ENCODE results near the gene MYO5C.

The MYO5C gene

DNA sequence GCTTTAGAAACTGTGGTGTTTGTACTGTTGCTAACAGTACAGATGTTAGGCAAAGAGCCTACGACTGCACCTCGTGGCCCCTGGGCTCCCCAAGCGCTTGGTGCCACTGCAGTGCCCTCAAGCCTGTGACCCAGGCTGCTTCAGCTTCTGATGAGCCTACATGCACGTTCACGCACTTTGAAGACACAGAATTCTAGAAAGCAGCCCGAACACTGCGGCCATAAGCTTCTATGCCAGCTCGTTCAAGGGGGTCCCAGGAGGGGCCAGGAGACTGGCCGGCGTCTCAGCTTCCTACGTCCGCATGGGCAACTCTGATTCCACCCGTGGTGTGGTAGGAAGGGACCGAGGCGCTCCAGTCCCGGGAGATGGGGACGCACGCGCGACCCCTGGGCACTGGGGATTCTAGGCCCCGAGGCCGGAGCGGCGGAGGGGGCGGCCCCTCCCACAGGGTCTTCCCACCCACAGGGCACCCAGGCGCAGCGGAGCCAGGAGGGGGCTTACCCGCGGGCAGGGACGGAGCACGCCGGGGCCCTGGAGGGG, 653 bp downstream of the MYO5C start:
- peak overlapping the region; percentile 69 for H3K4me2 ChIP-seq (ENCODE audit: low read length)
- no peaks in the 10 kb centered on the region for H3K36me3 ChIP-seq (replicated peaks; ENCODE audit: low read depth, low read length)
- peaks cover 4% of the 10 kb centered on the region; the same call in 1 of the 2 replicates for H3K27me3 ChIP-seq (ENCODE audit: low read depth, low read length)
- H4K20me1 ChIP-seq (ENCODE audit: insufficient read depth, low read length): no peaks in the 10 kb centered on the region
- H3K27ac ChIP-seq (ENCODE audit: low read length): no peak overlapping the region
- H3K4me3 ChIP-seq (ENCODE audit: low read length): peak overlapping the region; percentile 75
- H3K9ac ChIP-seq (ENCODE audit: low read length): peak overlapping the region; percentile 28; the same call in 1 of the 2 replicates
- H3K79me2 ChIP-seq (ENCODE audit: low read length): no peaks in the 10 kb centered on the region
- H3K9me3 ChIP-seq (ENCODE audit: insufficient read depth, low read length): no peaks in the 10 kb centered on the region
- TF ChIP-seq, protein P1, sequence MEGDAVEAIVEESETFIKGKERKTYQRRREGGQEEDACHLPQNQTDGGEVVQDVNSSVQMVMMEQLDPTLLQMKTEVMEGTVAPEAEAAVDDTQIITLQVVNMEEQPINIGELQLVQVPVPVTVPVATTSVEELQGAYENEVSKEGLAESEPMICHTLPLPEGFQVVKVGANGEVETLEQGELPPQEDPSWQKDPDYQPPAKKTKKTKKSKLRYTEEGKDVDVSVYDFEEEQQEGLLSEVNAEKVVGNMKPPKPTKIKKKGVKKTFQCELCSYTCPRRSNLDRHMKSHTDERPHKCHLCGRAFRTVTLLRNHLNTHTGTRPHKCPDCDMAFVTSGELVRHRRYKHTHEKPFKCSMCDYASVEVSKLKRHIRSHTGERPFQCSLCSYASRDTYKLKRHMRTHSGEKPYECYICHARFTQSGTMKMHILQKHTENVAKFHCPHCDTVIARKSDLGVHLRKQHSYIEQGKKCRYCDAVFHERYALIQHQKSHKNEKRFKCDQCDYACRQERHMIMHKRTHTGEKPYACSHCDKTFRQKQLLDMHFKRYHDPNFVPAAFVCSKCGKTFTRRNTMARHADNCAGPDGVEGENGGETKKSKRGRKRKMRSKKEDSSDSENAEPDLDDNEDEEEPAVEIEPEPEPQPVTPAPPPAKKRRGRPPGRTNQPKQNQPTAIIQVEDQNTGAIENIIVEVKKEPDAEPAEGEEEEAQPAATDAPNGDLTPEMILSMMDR (IDR thresholded peaks at IDR 0.05; ENCODE audit: low read depth, low read length): no peak
- no peak for TF ChIP-seq EZH2phosphoT487 (IDR thresholded peaks at IDR 0.05; ENCODE audit: low read depth)
- no peak overlapping the region for H2AFZ ChIP-seq (ENCODE audit: low read depth, low read length)
- peaks cover 42% of the 10 kb centered on the region for H3K4me1 ChIP-seq (ENCODE audit: low read length)

DNA sequence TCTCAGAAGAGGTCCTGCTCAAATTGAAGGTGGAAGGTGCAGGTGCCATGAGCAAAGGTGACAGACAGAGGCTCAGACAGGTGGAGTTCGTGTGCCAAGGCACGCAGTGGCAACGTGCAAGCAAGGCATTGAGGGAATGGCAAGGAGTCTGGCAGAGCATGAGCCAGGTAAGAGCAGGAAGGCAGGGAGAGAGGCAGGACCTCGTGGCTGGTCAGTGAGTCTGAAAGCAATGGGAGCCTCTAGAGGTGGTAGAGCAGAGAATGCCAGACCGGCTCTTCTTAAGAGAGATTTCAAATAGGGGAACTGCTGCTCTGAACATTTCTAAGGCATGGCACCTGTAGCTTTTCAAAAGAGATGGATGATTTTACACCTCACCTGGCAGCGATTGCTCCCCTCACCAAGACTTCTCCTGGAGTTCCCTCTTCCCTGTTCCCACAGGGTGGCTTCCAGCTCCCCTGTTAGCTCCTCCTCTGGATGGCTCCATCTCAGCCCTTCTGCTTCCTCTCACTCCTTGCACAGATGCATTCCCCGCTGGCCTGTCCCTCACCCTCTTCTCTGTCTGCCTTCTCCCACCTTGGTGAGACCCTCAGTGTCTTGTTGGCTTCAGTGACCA, 2.7 kb downstream of the MYO5C start:
- Histone ChIP-seq H3K9me3 (ENCODE audit: insufficient read depth, low read length) (no peaks in the 10 kb centered on the region), H3K9ac (ENCODE audit: low read length) (no peak overlapping the region; the same call in 1 of the 2 replicates), H3K4me1 (ENCODE audit: low read length) (peaks cover 52% of the 10 kb centered on the region), H3K79me2 (ENCODE audit: low read length) (no peaks in the 10 kb centered on the region), H2AFZ (ENCODE audit: low read depth, low read length) (no peak overlapping the region), H3K27me3 (ENCODE audit: low read depth, low read length) (peaks cover 4% of the 10 kb centered on the region; the same call in 1 of the 2 replicates), H3K4me2 (ENCODE audit: low read length) (peak overlapping the region; percentile 19; the same call in 1 of the 2 replicates), H4K20me1 (ENCODE audit: insufficient read depth, low read length) (no peaks in the 10 kb centered on the region), H3K4me3 (ENCODE audit: low read length) (no peak overlapping the region), H3K27ac (ENCODE audit: low read length) (no peak overlapping the region), H3K36me3 (replicated peaks; ENCODE audit: low read depth, low read length) (no peaks in the 10 kb centered on the region)
- TF ChIP-seq, protein P1 (IDR thresholded peaks at IDR 0.05; ENCODE audit: low read depth, low read length): peak; percentile 34
- TF ChIP-seq EZH2phosphoT487 (IDR thresholded peaks at IDR 0.05; ENCODE audit: low read depth): no peak

DNA sequence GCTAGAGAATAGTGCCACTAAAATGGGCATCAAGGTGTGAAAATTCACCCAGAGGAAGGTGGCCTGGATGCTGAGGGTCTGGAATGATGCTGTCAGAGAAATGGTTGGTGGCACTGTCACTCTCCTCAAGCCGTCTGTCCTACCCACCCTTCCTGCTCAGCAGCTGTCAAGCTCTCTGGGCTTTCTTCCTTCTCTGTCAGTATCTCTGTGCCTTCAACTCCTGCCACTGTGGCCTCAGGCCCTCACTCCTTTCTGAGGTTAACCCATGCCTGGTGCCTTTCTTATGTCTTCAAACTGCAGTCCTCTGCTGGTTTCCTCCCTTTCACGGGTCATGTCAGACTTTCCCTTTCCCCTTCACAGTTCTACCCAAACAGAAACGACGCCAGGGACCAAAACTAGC, 4.4 kb downstream of the MYO5C start:
- H3K9ac ChIP-seq (ENCODE audit: low read length): peak overlapping the region; percentile 52
- H3K4me1 ChIP-seq (ENCODE audit: low read length): peaks cover 52% of the 10 kb centered on the region
- H3K36me3 ChIP-seq (replicated peaks; ENCODE audit: low read depth, low read length): no peaks in the 10 kb centered on the region
- H3K9me3 ChIP-seq (ENCODE audit: insufficient read depth, low read length): no peaks in the 10 kb centered on the region
- H3K27me3 ChIP-seq (ENCODE audit: low read depth, low read length): peaks cover 4% of the 10 kb centered on the region; the same call in 1 of the 2 replicates
- H3K4me3 ChIP-seq (ENCODE audit: low read length): peak overlapping the region; percentile 4; the same call in 1 of the 2 replicates
- peak overlapping the region; percentile 54 for H3K4me2 ChIP-seq (ENCODE audit: low read length)
- no peaks in the 10 kb centered on the region for H4K20me1 ChIP-seq (ENCODE audit: insufficient read depth, low read length)
- TF ChIP-seq EZH2phosphoT487 (IDR thresholded peaks at IDR 0.05; ENCODE audit: low read depth): no peak
- TF ChIP-seq, protein P1 (IDR thresholded peaks at IDR 0.05; ENCODE audit: low read depth, low read length): no peak
- peak overlapping the region; percentile 58 for H2AFZ ChIP-seq (ENCODE audit: low read depth, low read length)
- H3K27ac ChIP-seq (ENCODE audit: low read length): peak overlapping the region; percentile 88
- no peaks in the 10 kb centered on the region for H3K79me2 ChIP-seq (ENCODE audit: low read length)

DNA sequence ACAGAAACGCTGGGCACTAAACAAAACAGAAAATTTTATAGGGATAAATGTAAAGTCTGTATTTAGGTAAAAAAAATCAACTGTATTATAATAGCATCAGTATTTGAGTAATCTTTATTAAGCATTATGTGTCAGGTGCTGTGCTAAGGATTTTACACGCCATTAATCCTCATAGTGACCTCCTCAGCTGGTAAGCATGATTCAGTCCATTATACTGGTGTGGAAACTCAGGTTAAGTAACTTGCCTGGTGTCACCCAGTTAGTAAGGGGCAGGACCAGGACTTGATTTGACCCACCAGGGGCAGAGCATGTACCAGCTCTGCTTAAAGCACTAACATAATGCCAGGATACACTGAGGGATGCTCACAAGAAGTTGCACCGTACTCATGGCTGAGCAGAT, 4.8 kb downstream of the MYO5C start:
- Histone ChIP-seq H3K27ac (ENCODE audit: low read length) (peak overlapping the region; percentile 88), H4K20me1 (ENCODE audit: insufficient read depth, low read length) (no peaks in the 10 kb centered on the region), H3K4me1 (ENCODE audit: low read length) (peaks cover 52% of the 10 kb centered on the region), H2AFZ (ENCODE audit: low read depth, low read length) (peak overlapping the region; percentile 58), H3K9me3 (ENCODE audit: insufficient read depth, low read length) (no peaks in the 10 kb centered on the region), H3K9ac (ENCODE audit: low read length) (peak overlapping the region; percentile 52), H3K79me2 (ENCODE audit: low read length) (no peaks in the 10 kb centered on the region), H3K4me2 (ENCODE audit: low read length) (peak overlapping the region; percentile 54), H3K4me3 (ENCODE audit: low read length) (peak overlapping the region; percentile 4; the same call in 1 of the 2 replicates), H3K27me3 (ENCODE audit: low read depth, low read length) (peaks cover 4% of the 10 kb centered on the region; the same call in 1 of the 2 replicates), H3K36me3 (replicated peaks; ENCODE audit: low read depth, low read length) (no peaks in the 10 kb centered on the region)
- TF ChIP-seq EZH2phosphoT487 (IDR thresholded peaks at IDR 0.05; ENCODE audit: low read depth): no peak
- TF ChIP-seq, protein P1 (IDR thresholded peaks at IDR 0.05; ENCODE audit: low read depth, low read length): no peak

All from OCI-LY3 (cell line).